ENCODE data around the gene ZNF837.
"Not testable (repeated sequence)": the region's sequence is repeated elsewhere in the genome, so short reads cannot be mapped to it uniquely, and the experiment has no call there.

Gene ZNF837

GRCh38 chr19:58380662-58381459, at the start of gene ZNF837:
Gene ZNF837 (minus strand): TSS chr19:58381030. CDS start chr19:58369332, 11,698 bp downstream.
- H3K4me3 Mint-ChIP-seq, result peak within 1 kb of the TSS; percentile 88
- peak; percentile 93 for ATAC-seq

GRCh38 chr19:58429745-58430144, 48.9 kb upstream of the ZNF837 start:
- Mint-ChIP-seq H3K36me3 (peaks cover 39% of the 10 kb centered on the region), H3K4me1 (no peaks in the 10 kb centered on the region), H3K27me3 (no peaks in the 10 kb centered on the region), H3K9me3 (peaks cover 26% of the 10 kb centered on the region), H3K27ac (no peak overlapping the region), H3K4me3 (no peak overlapping the region)
- ATAC-seq, result no peak

More at GRCh38 chr19:58380662-58381459, at the start of gene ZNF837:
- H3K27ac Mint-ChIP-seq, result peak within 1 kb of the TSS; percentile 96
- H3K27me3 Mint-ChIP-seq, result no peaks in the 10 kb centered on the region
- H3K4me1 Mint-ChIP-seq, result peaks cover 43% of the 10 kb centered on the region
- H3K9me3 Mint-ChIP-seq, result no peaks in the 10 kb centered on the region
- no peaks in the 10 kb centered on the region for H3K36me3 Mint-ChIP-seq

- Mint-ChIP-seq H3K27ac (no peak overlapping the region), H3K27me3 (no peaks in the 10 kb centered on the region), H3K4me1 (no peaks in the 10 kb centered on the region), H3K4me3 (no peak overlapping the region), H3K36me3 (peaks cover 28% of the 10 kb centered on the region), H3K9me3 (peaks cover 31% of the 10 kb centered on the region)
- no peak for ATAC-seq
These were observed 47.8 kb upstream of the ZNF837 start for GRCh38 chr19:58428617-58429016.

- ATAC-seq, result no peak
- Mint-ChIP-seq H3K27me3 (no peaks in the 10 kb centered on the region), H3K36me3 (peaks cover 59% of the 10 kb centered on the region), H3K9me3 (no peaks in the 10 kb centered on the region), H3K4me1 (no peaks in the 10 kb centered on the region), H3K27ac (no peak overlapping the region), H3K4me3 (no peak overlapping the region)
These were observed 36.2 kb upstream of the ZNF837 start for GRCh38 chr19:58417071-58417470.

GRCh38 chr19:58416604-58417003, 35.8 kb upstream of the ZNF837 start:
- Mint-ChIP-seq H3K4me3 (no peak overlapping the region), H3K27me3 (no peaks in the 10 kb centered on the region), H3K36me3 (peaks cover 56% of the 10 kb centered on the region), H3K9me3 (no peaks in the 10 kb centered on the region), H3K4me1 (no peaks in the 10 kb centered on the region), H3K27ac (no peak overlapping the region)
- ATAC-seq, result no peak

- peaks cover 10% of the 10 kb centered on the region for H3K36me3 Mint-ChIP-seq
- H3K9me3 Mint-ChIP-seq, result no peaks in the 10 kb centered on the region
- H3K27me3 Mint-ChIP-seq, result no peaks in the 10 kb centered on the region
- H3K4me1 Mint-ChIP-seq, result peaks cover 42% of the 10 kb centered on the region
- H3K4me3 Mint-ChIP-seq, result peak overlapping the region; percentile 83
- H3K27ac Mint-ChIP-seq, result peak overlapping the region; percentile 87
- no peak for ATAC-seq
These were observed 28.4 kb upstream of the ZNF837 start for GRCh38 chr19:58409010-58409790.

GRCh38 chr19:58408152-58409009, 27.6 kb upstream of the ZNF837 start, which contains the start of gene ZNF584:
Gene ZNF584 (plus strand): TSS chr19:58408649. CDS start chr19:58409148, 499 bp downstream.
- peak; percentile 99 for ATAC-seq
- Mint-ChIP-seq H3K27me3 (no peaks in the 10 kb centered on the region), H3K9me3 (no peaks in the 10 kb centered on the region), H3K27ac (peak within 1 kb of the TSS; percentile 87), H3K36me3 (peaks cover 10% of the 10 kb centered on the region), H3K4me3 (peak within 1 kb of the TSS; percentile 83), H3K4me1 (peaks cover 42% of the 10 kb centered on the region)

GRCh38 chr19:58407658-58408151, 26.9 kb upstream of the ZNF837 start:
- H3K36me3 Mint-ChIP-seq, result peaks cover 5% of the 10 kb centered on the region
- H3K27me3 Mint-ChIP-seq, result no peaks in the 10 kb centered on the region
- no peaks in the 10 kb centered on the region for H3K9me3 Mint-ChIP-seq
- H3K27ac Mint-ChIP-seq, result peak overlapping the region; percentile 87
- ATAC-seq, result peak; percentile 32
- peak overlapping the region; percentile 83 for H3K4me3 Mint-ChIP-seq
- peaks cover 42% of the 10 kb centered on the region for H3K4me1 Mint-ChIP-seq

GRCh38 chr19:58406818-58407657, 26.2 kb upstream of the ZNF837 start:
- ATAC-seq, result no peak
- Mint-ChIP-seq H3K27ac (peak overlapping the region; percentile 87), H3K27me3 (no peaks in the 10 kb centered on the region), H3K9me3 (no peaks in the 10 kb centered on the region), H3K4me3 (peak overlapping the region; percentile 83), H3K4me1 (peaks cover 42% of the 10 kb centered on the region), H3K36me3 (no peaks in the 10 kb centered on the region)

GRCh38 chr19:58403920-58404478, 23.2 kb upstream of the ZNF837 start:
- not testable (repeated sequence) for H3K4me3 Mint-ChIP-seq, ATAC-seq, H3K27me3 Mint-ChIP-seq, H3K27ac Mint-ChIP-seq, H3K9me3 Mint-ChIP-seq, H3K36me3 Mint-ChIP-seq
- peaks cover 43% of the 10 kb centered on the region for H3K4me1 Mint-ChIP-seq

GRCh38 chr19:58401840-58402421, 21.1 kb upstream of the ZNF837 start:
- peak overlapping the region; percentile 78 for H3K27ac Mint-ChIP-seq
- no peak for ATAC-seq
- peak overlapping the region; percentile 92 for H3K4me3 Mint-ChIP-seq
- H3K4me1 Mint-ChIP-seq, result peaks cover 26% of the 10 kb centered on the region
- H3K36me3 Mint-ChIP-seq, result no peaks in the 10 kb centered on the region
- no peaks in the 10 kb centered on the region for H3K9me3 Mint-ChIP-seq
- peaks cover 15% of the 10 kb centered on the region for H3K27me3 Mint-ChIP-seq

- H3K4me3 Mint-ChIP-seq, result peak overlapping the region; percentile 92
- no peaks in the 10 kb centered on the region for H3K36me3 Mint-ChIP-seq
- ATAC-seq, result peak; percentile 99
- H3K27me3 Mint-ChIP-seq, result peaks cover 22% of the 10 kb centered on the region
- peaks cover 19% of the 10 kb centered on the region for H3K4me1 Mint-ChIP-seq
- peak overlapping the region; percentile 78 for H3K27ac Mint-ChIP-seq
- H3K9me3 Mint-ChIP-seq, result no peaks in the 10 kb centered on the region
These were observed 20.3 kb upstream of the ZNF837 start for GRCh38 chr19:58400916-58401839.

Measured in stimulated activated memory B cell treated with anti-CD40 and anti-IgM and Interleukin-4, amounts not matched to agents 10 μg/mL and 1 μg/mL and 100 μg/mL, for 72 hours (primary cell).